Duodenal mucosa (tissue), 2 donors: ENCODE measurements around the gene TMEM263.

Experiments
- H3K27ac ChIP-seq: one replicate; pipeline ENCODE4 v1.7.0; 2013; ENCODE audit warnings: low read depth, low read length
- H3K27me3 ChIP-seq, 2 donors: one replicate each; pipeline ENCODE4 v1.7.0; 2013; ENCODE audit warnings: low read length in 2 of 2, control low read depth in 1 of 2; ENCODE audit not compliant: insufficient read depth in 2 of 2, control insufficient read depth in 1 of 2
- H3K36me3 ChIP-seq, 2 donors: one replicate each; pipeline ENCODE4 v1.7.0; 2013; ENCODE audit warnings: low read length in 2 of 2, control low read depth in 1 of 2; ENCODE audit not compliant: insufficient read depth in 2 of 2, control insufficient read depth in 1 of 2
- H3K4me1 ChIP-seq, 2 donors: one replicate each; pipeline ENCODE4 v1.7.0; 2013; ENCODE audit warnings: low read length in 2 of 2, control low read depth in 1 of 2; ENCODE audit not compliant: insufficient read depth in 2 of 2, control insufficient read depth in 1 of 2
- H3K4me3 ChIP-seq, 2 donors: one replicate each; pipeline ENCODE4 v1.7.0; 2013; ENCODE audit warnings: low read length in 2 of 2, low read depth in 1 of 2
- H3K9ac ChIP-seq, 2 donors: one replicate each; pipeline ENCODE4 v1.7.0; 2013; ENCODE audit warnings: low read length in 2 of 2, low read depth in 1 of 2
- H3K9me3 ChIP-seq, 2 donors: one replicate each; pipeline ENCODE4 v1.7.0; 2013; ENCODE audit warnings: low read length in 2 of 2, control low read depth in 1 of 2; ENCODE audit not compliant: control insufficient read depth in 1 of 2

TMEM263 gene

DNA sequence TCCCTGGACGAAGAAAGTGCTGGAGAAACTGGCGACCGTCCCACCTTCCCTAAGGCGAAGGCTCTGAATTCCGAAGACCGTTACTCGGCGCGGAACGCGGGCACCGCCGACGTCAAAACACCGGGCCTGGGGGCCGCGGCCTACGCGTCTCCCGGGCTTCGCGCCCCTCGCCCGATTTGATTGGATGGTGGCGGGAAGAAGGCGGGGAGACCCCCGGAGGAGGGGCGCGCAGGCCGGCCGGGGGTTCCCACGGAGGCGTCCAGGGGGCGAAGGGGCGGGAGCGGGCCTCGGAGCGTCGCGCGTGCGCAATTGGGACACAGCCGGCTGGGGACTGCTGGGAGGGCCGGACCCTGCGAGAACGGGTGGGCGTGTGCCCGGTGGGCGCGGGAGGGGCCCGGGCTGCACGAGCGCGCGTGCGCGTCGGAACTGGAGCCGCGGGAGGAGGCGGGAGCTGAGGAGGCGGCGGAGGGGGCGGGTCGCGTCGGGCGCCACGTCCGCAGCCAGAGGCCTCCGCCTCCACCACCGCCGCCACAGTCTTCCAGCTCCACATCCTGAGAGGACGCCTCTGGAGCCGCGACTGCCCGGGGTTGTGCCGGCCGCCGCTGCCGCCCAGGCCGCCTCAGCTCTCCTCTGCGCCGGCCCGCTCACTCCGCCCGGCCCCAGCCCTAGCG, at the start of gene TMEM263:
Gene TMEM263 (plus strand): TSS at position 531 of the 671 bp plus-strand sequence. CDS start 11,210 bp downstream, outside the sequence.
- Histone ChIP-seq H3K4me1 (peaks cover 22% of the 10 kb centered on the region in 2 donors), H3K27me3 (no peaks in the 10 kb centered on the region), H3K4me3 (peak within 1 kb of the TSS; percentile 86 to 92), H3K9ac (peak within 1 kb of the TSS; percentile 88 to 96), H3K27ac (peak within 1 kb of the TSS; percentile 93), H3K9me3 (no peaks in the 10 kb centered on the region), H3K36me3 (no peaks in the 10 kb centered on the region)

DNA sequence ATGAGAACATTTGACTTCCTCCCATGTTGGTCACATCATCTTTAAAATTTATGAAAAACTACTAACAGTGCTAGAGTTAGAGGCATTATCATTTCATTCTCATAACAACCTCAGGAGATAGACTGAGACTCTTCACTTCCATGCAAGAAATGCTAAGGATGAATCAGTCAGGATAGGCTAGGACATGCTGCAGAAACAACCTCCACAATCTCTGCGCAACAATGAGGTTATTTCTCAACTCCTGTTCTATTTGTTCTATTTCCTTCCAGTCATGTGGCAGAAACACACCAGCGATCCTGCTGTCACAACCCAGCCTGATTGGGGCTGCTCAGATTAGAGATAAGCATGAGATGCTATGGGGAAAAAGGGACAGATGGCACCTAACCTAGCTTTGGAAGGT, 49.0 kb upstream of the TMEM263 start:
- no peaks in the 10 kb centered on the region for H3K36me3 ChIP-seq
- H3K4me1 ChIP-seq = peaks cover 0 to 5% of the 10 kb centered on the region in 2 donors
- H3K9me3 ChIP-seq = no peaks in the 10 kb centered on the region
- H3K4me3 ChIP-seq = no peak overlapping the region
- H3K27ac ChIP-seq = no peak overlapping the region
- no peak overlapping the region for H3K9ac ChIP-seq
- peaks cover 0 to 3% of the 10 kb centered on the region in 2 donors for H3K27me3 ChIP-seq

DNA sequence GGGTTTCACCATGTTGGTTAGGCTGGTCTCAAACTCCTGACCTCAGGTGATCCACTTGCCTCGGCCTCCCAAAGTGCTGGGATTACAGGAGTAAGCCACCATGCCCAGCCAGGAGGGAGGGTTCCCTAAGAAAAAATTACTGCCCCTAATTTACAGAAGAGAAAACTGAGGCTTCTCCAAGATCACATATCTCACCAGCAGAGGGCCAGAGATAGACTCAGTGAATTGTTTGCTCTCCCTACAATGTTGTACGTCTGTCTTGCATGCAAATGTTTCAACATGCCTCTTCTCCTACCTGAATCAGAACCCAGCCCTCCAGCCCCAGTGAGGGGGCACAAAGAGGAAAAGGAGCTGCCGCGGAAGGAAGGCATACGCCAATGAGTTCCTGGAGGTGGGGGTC, 48.3 kb upstream of the TMEM263 start:
- Histone ChIP-seq H3K4me1 (peaks cover 0 to 5% of the 10 kb centered on the region in 2 donors), H3K36me3 (no peaks in the 10 kb centered on the region), H3K4me3 (no peak overlapping the region), H3K9me3 (no peaks in the 10 kb centered on the region), H3K27me3 (peaks cover 0 to 3% of the 10 kb centered on the region in 2 donors), H3K27ac (no peak overlapping the region), H3K9ac (no peak overlapping the region)

DNA sequence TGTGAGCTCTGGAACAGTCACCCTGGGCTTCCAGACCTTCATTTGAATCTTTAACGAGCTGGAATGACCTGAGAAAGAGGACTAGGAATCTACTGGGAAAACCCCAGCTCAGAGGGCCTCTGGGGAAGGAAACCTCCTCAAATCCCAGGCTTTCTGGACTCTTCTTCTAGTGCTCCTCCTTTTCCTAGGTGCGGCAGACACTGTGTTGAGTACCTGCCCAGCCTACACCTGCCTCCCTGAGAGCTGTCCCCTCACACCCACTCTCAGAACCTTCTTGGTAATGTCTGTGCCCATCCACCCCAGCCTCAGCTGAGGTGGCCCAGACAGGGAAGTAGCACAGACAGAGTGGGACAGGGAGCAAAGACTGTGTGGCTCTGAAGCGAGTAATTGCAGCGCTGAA, 47.9 kb upstream of the TMEM263 start:
- H3K9ac ChIP-seq = no peak overlapping the region
- no peaks in the 10 kb centered on the region for H3K36me3 ChIP-seq
- no peaks in the 10 kb centered on the region for H3K9me3 ChIP-seq
- no peak overlapping the region for H3K27ac ChIP-seq
- peaks cover 0 to 5% of the 10 kb centered on the region in 2 donors for H3K4me1 ChIP-seq
- no peak overlapping the region for H3K4me3 ChIP-seq
- H3K27me3 ChIP-seq = peaks cover 0 to 3% of the 10 kb centered on the region in 2 donors

DNA sequence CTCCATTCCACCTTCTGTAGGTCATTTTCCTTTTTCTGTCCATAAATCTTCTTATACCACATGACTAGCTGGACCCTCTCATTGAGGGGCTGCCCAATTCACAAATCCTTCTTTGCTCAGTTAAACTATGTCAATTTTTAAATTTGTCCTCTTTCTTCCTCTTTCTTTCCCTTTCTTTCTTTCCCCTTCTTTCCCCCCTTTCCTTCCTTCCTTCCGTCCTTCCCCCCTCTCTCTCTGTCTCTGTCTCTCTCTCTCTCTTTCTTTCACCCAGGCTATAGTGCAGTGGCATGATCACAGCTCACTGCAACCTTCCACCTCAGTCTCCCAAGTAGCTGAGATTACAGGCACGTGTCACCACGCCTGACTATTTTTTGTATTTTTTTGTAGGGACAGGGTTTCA, 47.1 kb upstream of the TMEM263 start:
- H3K4me3 ChIP-seq = no peak overlapping the region
- no peak overlapping the region for H3K27ac ChIP-seq
- H3K36me3 ChIP-seq = no peaks in the 10 kb centered on the region
- H3K4me1 ChIP-seq = no peaks in the 10 kb centered on the region
- no peaks in the 10 kb centered on the region for H3K9me3 ChIP-seq
- H3K27me3 ChIP-seq = peaks cover 0 to 3% of the 10 kb centered on the region in 2 donors
- H3K9ac ChIP-seq = no peak overlapping the region

DNA sequence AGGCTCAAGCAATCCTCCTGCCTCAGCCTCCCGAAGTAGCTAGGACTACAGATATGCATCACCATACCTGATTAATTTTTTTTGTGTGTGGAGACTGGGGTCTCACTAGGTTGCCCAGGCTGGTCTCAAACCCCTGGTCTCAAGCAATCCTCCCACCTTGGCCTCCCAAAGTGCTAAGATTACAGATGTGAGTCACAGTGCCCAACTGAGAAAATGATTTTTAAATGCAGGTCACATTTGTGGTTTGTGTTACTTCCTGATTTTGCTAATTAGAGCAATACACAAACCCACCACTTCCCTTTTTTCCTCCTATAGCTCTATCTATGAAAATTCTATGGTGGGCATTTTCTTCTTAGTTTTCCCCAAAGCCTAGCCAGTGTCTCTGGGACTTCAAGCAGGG, 45.5 kb upstream of the TMEM263 start:
- peaks cover 0 to 3% of the 10 kb centered on the region in 2 donors for H3K27me3 ChIP-seq
- no peak overlapping the region for H3K9ac ChIP-seq
- H3K36me3 ChIP-seq = no peaks in the 10 kb centered on the region
- no peak overlapping the region for H3K27ac ChIP-seq
- no peaks in the 10 kb centered on the region for H3K4me1 ChIP-seq
- H3K9me3 ChIP-seq = no peaks in the 10 kb centered on the region
- no peak overlapping the region for H3K4me3 ChIP-seq

DNA sequence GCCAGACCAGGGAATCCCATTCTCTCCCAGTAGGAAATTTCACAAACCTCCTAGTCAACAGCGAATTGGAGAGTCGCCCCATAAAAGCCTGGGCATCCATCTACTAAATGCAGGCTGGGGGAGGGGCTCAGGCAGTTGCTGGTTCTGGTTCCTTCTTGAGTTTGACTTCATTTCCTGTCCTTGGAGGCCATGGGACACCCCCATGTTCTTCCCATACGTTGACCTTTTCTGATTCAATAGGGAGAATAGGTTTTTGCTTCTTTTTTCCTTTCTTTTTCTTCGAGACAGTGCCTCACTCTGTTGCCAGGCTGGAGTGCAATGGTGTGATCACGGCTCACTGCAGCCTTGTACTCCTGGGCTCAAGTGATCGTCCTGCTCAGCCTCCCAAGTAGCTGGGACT, 44.1 kb upstream of the TMEM263 start:
- H3K36me3 ChIP-seq = no peaks in the 10 kb centered on the region
- no peak overlapping the region for H3K4me3 ChIP-seq
- H3K9ac ChIP-seq = no peak overlapping the region
- H3K9me3 ChIP-seq = no peaks in the 10 kb centered on the region
- peaks cover 0 to 3% of the 10 kb centered on the region in 2 donors for H3K27me3 ChIP-seq
- no peak overlapping the region for H3K27ac ChIP-seq
- H3K4me1 ChIP-seq = no peaks in the 10 kb centered on the region

DNA sequence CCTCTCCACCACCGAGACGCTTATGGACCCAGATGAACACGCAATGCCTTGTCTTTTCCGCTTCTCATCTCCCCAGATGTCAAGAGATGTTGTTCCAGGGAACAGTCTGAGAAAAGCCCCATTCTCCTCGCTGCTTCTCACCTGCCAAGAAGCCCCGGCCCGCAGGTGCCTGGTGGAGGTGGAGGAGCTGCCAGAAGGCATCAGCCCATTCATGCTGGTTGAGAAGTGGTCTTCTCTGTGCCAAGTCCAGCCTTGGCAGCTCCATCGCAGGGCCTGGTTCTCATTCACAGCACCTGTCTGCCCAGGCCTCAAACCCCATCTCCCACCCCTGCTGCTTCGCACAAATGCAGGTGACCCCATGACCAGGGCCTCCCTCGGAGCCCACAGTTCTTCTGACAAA, 42.3 kb upstream of the TMEM263 start:
- Histone ChIP-seq H3K9me3 (no peaks in the 10 kb centered on the region), H3K9ac (no peak overlapping the region), H3K27me3 (peaks cover 0 to 3% of the 10 kb centered on the region in 2 donors), H3K4me3 (no peak overlapping the region), H3K27ac (no peak overlapping the region), H3K4me1 (no peaks in the 10 kb centered on the region), H3K36me3 (no peaks in the 10 kb centered on the region)

DNA sequence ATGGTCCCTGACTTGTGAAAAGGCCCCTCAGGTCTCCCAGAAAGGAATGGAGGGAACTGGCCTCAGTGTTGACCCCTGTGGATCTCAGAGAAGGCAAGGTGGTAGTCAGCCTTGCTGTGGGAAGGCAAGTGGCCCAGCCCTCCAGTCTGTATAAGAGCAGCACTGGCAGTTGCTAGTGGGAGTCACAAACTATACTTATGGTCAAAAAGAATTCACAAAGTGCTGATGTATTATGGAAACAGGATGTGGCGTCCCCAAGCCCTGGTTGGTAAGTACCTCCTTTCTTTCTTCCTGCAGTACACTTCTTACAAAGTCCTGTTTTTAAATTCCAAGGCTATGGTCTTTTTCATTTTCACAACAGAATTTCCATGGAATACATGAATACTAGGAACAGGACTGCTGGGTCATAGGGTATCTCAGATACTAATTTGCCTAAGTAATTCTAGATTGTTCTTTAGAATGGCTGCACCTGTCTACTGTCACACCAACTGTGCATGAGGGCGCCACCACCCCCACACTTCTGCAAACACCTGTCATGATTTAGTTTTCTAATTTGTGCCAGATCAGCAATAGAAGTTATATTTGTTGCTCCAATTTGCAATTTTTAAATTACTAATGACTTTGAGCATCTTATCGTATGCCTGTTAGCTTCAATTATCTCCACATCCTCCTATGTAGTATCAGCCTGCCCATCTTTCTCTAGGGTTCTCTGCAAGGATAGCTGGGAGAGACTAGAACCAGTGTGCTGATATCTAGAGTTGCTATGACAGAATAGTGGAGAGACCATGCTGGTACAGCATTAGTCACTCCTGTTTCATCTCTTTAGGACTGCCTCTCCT, 40.7 kb upstream of the TMEM263 start:
- no peak overlapping the region for H3K27ac ChIP-seq
- H3K36me3 ChIP-seq = no peaks in the 10 kb centered on the region
- H3K9ac ChIP-seq = no peak overlapping the region
- no peaks in the 10 kb centered on the region for H3K4me1 ChIP-seq
- H3K9me3 ChIP-seq = no peaks in the 10 kb centered on the region
- no peak overlapping the region for H3K4me3 ChIP-seq
- H3K27me3 ChIP-seq = no peaks in the 10 kb centered on the region

DNA sequence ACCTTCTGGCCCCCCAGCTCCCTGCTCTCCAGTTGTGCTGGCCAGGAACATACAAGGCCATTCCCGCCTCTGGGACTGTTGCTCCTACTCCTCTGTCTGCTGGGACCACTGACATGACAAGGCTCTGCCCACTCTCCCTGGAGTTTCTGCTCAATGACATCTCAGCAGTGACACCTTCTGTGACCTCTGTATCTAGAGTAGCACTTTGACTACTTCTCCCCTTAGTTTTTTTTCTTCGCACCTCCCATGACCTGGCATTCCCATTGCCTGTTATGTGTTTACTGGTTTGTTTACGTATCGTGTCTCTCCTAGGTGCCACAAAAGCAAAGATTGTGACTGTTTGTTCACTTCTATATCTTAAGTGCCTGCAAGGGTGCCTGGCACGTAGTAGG, 40.1 kb upstream of the TMEM263 start:
- H3K4me3 ChIP-seq = no peak overlapping the region
- H3K36me3 ChIP-seq = no peaks in the 10 kb centered on the region
- no peaks in the 10 kb centered on the region for H3K27me3 ChIP-seq
- H3K9me3 ChIP-seq = no peaks in the 10 kb centered on the region
- no peak overlapping the region for H3K27ac ChIP-seq
- H3K9ac ChIP-seq = no peak overlapping the region
- no peaks in the 10 kb centered on the region for H3K4me1 ChIP-seq
